Left lobe of liver (tissue), 2 donors: ENCODE data around the gene SNX10. TPM values are rescaled to one million over a fixed set of nuclear protein-coding genes. Genes with fewer than 3 reads are reported as not detected.
"Not testable (repeated sequence)": the region's sequence is repeated elsewhere in the genome, so short reads cannot be mapped to it uniquely, and the experiment has no call there.

Experiments used
- ATAC-seq: fragments of 200-7000 bp; cut with Tn5 transposase; one replicate; pipeline ENCODE4 v1.9.1; 2020; ENCODE audit warnings: mild to moderate bottlenecking, moderate library complexity
- DNase-seq: peaks from one replicate; pipeline ENCODE4 v3.0.0-alpha.2; 2020; ENCODE audit warnings: low spot score
- total RNA-seq: library from RNA; stranded (reverse); gene quantifications from one replicate; pipeline ENCODE4 v1.2.1, GENCODE V29; 2021
- donor health status: DM: no; HTN: no; CAD: no; lungs with moderate emphysema.
- donor health status: DM: no; HTN: yes; CAD: no.

SNX10 gene, protein sequence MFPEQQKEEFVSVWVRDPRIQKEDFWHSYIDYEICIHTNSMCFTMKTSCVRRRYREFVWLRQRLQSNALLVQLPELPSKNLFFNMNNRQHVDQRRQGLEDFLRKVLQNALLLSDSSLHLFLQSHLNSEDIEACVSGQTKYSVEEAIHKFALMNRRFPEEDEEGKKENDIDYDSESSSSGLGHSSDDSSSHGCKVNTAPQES
- 27.4 TPM for total RNA-seq

DNA sequence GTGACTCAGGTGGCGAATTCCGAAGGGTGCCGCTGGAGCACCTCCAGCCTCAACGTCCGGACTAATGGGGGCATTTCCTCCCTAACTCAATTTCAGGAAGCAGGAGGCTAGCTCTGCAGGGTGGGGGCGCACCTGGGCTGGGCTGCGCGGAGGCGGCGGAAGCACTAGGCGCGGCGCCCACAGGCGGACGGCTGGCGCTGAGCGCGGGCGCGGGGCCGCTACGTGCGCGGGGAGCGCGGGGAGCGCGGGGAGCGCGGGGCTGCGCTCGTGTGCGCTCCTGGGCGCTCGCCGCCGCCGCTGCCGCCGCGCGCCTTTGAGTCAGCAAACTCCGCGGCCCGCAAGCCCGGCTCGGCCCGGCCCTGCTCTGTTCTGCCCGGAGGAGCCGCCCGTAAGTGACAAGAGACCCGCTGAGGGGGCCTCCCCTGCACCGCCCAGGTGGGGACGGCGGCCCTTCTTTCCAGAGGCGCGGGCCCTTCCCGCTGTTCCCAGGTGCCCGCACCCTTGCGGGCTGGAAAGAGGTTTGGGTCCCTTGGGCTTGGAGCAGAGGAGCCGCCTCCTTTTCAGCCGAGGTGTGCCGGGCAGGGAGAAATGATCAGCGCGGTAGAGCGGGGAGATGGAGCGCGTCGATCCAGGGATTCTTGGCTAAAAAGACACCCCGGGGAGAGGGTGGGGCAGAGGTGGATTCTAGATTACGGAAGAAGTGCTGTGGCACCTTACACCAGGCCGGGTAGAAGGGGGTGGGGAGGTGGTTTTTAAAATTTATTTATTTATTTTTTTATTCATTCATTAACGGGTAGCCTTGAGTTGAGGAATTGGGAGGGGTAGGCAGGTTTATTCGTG, at the start of gene SNX10:
SNX10 (plus strand) TSS at position 164 of the 840 bp plus-strand sequence. CDS start 54,581 bp downstream, outside the sequence.
- ATAC-seq (peak; percentile 92), DNase-seq (peak; percentile 82)

DNA sequence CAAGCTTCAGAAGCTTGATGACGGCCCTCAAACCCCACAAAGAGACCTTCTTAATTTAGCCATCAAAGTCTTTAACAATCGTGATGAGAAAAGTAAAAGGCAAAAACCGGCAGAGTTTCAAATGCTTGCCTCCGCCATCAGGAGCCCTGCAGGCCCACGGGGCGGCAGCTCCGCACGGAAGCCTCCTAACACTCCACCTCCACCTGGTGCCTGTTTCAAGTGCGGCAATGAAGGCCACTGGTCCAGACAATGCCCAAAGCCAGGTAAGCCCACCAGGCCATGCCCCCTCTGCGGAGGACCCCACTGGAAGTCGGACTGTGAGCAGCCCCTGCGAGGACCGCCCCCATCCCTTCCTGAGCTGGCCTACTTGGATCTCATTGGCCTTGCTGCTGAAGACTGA, 46.5 kb upstream of the SNX10 start:
- ATAC-seq (no peak), DNase-seq (no peak)

DNA sequence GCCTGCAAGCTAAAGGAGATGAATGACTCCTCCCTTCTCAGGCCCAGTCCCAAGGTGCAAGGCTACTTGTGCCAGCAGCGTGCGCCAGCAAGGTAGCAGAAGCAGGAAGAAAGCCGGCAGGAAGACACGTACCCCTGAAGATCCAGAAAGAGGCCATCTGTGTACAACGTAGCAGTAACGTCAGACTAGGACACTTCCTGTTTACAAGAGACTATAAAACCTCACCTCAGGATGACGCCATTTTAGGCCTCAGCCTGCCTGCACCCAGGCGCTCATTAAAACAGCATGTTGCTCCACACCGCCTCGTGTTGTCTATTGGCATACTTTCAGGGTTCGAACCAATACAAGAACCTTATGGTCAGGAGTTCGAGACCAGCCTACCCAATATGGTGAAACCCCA, 41.4 kb upstream of the SNX10 start:
- DNase-seq, result no peak
- ATAC-seq, result no peak

DNA sequence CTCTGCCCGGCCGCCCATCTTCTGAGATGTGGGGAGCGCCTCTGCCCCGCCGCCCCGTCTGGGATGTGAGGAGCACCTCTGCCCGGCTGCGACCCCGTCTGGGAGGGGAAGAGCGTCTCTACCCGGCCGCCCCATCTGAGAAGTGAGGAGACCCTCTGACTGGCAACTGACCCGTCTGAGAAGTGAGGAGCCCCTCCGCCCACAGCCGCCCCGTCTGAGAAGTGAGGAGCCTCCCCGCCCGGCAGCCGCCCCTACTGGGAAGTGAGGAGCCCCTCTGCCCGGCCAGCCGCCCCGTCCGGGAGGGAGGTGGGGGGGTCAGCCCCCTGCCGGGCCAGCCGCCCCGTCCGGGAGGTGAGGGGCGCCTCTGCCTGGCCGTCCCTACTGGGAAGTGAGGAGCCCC, 29.8 kb upstream of the SNX10 start:
- DNase-seq, result not testable (repeated sequence)

DNA sequence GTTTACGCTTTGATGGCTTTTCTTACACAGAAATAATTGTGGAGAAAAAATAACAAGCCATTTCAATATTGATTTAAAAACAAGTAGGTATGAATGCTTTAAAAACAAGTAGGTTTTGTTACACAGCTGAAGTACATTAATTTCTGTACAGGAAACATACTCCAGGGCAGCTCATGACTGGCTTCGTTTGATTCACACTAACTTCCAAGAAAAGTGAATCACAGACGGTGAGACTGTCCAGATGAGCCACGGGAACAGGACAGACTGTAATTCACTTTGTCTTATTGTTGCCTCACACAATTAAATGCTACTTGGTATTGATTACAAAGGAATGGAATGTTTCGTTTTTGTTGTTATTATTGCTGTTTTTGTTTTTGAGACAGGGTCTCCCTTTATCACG, 26.6 kb upstream of the SNX10 start:
- DNase-seq (no peak), ATAC-seq (no peak)

More for the DNA sequence above, 29.8 kb upstream of the SNX10 start:
- not testable (repeated sequence) for ATAC-seq

DNA sequence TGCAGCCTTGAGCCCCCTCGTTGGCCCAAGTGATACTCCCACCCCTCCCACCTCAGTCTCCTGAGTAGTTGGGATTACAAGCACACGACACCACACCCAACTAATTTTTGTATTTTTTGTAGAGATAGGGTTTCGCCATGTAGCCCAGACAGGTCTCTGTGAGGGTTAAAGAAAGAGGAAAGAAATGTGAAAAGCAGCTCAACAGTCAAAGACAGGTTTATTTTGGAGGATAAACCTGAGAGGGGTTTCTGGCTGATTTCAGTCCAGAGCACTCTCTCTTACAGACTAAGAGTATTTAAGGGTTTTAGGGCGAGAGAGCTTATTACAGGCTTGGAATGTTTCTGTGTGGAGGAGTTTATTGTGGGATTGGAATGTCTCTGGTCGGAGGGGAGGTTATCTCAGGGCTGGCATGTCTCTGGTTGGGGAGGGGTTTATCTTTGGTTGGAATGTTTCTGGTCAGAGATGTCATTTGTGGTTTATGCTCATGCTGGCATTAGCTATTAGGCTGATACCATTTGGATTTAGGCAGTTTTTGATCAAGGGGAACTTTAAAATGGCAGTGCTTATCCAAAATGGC, 26.1 kb upstream of the SNX10 start:
- no peak for DNase-seq

DNA sequence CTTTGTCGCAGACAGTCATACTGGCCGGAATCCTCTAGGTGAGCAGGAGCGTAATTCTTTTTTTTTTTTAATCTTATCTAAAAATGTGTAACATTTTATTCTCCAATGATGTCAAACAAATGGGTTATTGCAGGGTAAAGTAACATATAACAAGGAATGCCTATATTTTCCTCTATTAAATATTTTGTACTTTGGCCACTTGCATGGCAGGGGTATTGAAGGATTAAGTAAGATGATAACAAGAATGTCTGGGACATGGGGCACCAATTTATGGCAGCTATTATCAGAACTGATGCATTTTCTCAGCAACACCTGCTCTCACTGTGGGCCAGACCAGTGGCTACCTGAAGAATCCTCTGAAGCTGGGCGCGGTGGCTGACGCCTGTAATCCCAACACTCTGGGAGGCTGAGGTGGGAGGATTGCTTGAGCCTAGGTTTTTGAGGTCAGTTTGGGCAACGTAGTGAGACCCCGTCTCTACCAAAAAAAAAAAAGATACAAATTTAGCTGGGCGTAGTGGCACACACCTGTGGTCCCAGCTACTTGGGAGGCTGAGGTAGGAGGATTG, 24.0 kb upstream of the SNX10 start:
- ATAC-seq (no peak), DNase-seq (no peak)

More for the DNA sequence above, 26.1 kb upstream of the SNX10 start:
- no peak for ATAC-seq

DNA sequence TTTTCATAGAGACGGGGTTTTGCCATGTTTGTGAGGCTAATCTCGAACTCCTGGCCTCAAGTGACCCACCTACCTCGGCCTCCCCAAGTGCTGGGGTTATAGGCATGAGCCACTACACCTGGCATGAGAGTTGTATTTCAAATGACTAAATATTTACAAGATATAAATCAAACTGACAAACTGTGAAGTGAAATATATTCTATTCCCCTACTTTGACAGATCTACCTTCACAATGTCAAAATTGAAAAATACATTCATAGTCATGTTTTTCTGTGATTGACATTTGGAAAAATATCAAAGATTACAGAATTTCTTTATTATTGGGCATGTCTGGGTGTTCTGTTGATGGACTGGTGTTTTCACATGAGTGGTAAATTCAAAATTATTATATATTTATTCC, 16.4 kb upstream of the SNX10 start:
- ATAC-seq, result no peak
- no peak for DNase-seq

DNA sequence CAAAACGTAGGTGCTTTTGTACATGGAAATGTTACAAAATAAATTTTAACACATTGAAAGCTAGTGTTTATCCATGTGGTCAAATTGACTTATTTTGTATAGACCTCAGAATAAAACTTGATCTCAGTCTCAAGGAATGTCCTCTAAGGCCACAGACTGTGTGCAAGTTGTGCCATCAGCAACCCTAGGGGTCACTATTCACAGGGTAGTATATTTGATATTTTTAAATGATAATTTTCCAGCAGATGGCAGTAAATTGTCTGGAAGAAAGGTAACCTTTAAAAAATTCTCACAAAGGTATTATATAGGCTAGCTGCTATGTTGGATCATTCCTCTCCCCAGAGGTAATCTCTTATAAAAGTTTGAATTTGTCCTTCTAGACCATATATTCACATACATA, 12.9 kb upstream of the SNX10 start:
- ATAC-seq (peak; percentile 97), DNase-seq (no peak)

DNA sequence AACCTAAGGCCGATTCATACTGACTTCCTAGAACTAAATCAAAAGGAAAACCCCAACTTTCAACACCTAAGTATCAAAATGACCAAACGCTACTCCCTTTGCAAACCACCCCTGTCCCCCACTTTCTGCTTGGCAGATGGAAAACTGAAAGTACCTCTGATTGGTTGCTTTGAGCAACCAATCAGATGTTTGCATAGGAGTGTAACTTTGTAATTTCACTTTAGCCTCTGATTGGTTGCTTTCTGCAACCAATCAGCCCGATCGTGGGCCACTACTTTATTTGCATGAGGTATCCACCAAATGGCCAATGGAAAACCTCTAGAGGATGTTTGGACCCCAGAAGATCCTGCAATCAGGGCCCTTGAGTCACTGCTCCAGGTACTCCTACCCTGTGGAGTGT, 12.3 kb upstream of the SNX10 start:
- DNase-seq (no peak), ATAC-seq (no peak)

DNA sequence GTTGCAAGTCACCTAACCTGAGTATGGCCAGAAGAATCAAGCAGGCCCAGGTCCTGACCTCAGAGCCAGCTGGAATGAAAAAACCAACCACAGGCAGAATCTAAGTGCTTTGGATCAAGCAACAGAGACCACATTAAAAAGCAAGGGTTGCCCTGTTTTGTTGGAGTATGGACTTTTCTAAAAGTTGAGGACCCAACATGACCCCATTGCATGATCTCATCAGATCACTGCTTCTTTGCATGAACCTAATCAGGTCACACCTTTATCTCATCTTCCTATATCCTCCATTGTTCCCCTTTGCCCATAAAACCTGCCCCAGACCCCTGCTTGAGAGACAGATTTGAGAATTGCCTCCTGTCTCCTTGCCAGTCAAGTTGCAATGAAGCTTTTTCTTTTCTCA, 11.6 kb upstream of the SNX10 start:
- ATAC-seq (no peak), DNase-seq (no peak)

DNA sequence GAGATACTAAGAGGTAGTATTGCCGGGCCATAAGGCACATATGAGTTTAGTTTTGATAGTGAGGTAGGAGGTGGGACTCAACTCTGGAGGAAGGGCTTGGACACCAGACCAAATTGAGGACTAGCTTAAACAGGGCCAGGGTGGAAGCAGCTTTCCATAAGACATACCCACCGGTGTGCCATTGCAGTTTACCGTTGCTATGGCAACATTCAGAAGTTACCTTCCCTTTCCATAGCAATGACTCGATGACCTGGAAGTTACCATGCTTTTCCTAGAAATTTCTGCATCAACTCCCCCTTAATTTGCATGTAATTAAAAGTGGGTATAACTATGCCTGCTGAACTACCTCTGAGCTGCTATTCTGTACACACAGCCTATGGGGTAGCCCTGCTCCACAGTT, 10.9 kb upstream of the SNX10 start:
- ATAC-seq, result no peak
- no peak for DNase-seq

DNA sequence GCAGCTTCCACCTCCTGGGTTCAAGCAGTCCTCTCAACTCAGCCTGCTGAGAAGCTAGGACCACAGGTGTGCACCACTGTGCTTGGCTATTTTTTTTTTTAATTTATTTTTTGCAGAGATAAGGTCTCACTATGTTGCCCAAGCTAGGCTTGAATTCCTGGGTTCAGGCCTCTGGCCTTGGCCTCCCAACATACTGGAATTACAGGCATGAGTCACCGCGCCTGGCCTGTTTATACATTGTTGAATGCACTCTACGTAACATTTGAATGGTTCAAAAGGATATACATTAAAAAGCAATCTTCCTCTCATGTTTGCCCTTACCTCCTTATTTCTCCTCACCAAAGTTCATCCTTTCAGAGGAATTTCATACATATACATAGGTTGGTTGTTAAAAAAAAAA, 7.2 kb upstream of the SNX10 start:
- ATAC-seq (no peak), DNase-seq (no peak)

DNA sequence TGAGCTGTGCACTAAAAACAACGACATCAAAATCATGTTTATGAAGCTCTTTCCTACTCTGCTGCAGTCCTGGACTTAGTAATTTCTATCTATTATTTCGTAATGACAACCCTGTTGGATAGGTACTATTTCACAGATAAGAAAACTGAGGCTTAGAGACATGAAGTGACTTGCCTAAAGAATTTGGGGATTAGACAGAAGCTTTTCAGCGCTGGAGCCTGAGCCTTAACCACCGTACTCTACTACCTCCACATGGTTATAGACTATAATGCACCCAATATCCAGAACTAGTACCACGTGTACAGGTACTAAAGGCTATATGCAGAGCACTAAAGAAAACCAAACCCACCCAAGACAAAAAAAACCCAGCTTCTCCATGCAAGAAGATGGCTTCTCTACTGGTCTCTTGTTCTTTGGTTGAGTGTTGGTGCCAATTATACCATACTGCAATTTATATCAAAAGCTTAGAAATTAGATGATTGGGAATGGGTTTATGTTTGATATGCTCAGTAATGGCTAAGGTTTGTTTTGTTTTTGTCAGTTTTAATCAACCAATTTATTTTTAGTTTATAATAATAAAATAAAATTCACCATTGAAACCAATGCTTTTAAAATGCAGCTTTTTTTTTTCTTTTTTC, 6.5 kb upstream of the SNX10 start:
- no peak for ATAC-seq
- DNase-seq, result no peak

DNA sequence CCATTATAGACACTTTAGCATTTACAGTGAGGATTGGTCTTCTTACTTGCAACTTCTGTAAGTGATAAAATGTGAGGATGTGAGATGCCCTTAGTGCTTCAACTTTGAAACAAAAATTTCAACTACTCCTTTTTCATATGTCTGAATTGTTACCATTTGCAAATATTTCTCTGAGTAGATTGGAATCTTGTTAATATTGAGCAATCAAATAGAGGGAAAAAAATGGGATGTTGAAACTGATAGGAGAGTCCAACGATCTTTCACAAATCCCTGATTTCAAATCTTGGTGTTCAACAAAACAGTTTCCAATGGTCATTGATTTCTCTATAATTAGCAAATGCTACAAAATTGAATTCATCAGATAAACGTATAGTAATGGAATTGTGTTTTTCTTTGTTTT, 5.5 kb upstream of the SNX10 start:
- ATAC-seq (no peak), DNase-seq (no peak)

DNA sequence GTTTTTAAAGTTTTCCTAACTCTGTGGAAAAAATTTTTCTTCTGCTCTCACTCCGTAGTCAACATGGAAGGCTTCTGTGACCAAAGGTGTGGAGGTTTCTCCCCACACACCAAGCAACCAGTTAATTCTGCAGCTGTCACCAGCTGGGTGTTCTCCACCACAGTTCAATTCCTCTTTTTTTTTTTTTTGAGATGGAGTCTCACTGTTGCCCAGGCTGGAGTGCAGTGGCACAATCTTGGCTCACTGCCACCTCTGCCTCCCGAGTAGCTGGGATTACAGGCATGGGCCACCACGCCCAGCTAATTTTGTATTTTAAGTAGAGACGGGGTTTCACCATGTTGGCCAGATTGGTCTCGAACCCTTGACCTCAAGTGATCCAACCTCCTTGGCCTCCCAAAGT, 3.5 kb upstream of the SNX10 start:
- not testable (repeated sequence) for DNase-seq, ATAC-seq

DNA sequence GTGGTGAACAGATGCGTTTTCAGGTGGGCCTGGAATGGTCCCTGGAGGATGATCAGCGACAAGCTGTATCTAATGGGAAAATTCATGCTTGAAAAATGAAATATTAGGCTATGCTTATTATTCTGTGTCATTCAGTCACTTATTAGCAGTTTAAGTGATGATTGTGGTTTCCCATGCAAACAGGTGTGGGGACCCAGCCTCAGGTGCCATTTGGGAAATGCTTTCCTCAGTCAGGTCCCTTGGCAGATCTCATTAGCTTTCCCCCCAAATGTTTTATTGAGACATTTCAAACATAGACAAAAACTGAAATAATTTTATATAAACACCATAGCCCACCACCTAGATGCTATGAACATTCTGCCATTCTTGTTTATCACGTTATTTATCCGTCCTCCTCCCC, 411 bp upstream of the SNX10 start:
- no peak for DNase-seq
- no peak for ATAC-seq

DNA sequence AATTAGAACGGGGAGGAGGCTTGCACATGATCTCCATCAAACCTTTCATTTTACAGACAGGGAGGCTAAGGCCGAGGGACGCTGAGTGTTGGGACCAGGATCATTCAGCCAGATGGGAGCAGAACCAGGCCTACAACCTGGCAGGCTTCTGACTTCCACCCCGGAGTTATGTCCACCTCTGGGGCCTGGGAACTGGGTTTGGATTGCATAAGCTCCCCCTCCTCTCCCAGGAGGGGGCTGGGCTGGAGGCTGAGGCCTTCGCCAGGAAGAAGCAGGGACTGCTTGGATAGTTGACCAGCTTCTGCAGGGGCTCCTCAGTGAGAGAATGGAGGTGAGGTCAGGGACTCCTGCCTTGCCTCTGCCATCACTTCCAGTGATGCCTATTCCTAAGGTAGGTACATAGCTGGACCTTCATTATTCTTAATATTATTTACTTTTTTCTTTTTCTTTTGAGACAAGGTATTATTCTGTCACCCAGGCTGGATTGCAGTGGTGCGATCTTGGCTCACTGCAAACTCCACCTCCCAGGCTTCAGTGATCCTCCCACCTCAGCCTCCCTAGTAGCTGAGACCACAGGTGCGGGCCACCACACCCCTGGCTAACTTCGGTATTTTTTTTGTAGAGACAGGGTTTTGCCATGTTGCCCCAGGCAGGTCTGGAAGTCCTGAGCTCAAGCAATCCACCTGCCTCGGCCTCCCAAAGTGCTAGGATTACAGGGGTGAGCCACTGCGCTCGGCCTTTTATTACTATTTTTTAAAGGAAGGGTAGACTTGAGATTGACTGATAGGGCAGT, 1.3 kb downstream of the SNX10 start:
- DNase-seq (peak; percentile 76), ATAC-seq (peak; percentile 74)

DNA sequence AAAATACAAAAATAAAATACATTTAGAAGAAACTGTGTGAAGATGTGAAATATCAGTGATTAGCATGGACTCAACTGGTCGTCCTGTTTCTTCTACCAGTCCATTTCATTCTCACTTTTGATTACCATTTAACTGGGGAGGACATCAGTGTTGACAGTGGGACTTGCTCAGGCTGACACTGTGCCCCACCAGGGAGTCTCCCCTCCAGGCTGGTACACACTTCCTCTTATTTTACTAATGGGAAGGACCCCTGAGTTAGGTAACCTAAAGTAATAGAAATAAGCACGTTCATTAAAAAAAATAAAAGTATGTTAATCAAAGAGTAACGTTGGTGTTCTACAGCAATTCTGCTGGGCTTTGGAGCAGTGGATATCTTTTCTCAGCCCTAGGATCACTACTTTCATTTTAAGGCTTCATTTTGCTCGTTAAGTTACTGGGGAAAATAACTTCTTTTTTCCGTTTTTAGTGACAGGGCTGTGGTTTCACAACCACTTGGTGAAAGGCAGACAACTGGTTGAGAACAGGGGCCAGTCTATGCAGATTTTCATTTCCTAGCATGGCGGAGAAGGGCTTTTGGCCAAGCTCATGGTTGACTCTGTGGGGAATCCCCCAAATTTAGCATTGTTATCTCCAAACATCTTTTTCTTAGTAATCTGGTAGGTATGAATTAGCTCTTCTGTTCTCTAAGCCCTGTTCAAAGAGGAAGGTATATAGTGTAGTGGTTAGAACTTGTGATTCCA, 2.1 kb downstream of the SNX10 start:
- no peak for DNase-seq
- no peak for ATAC-seq

DNA sequence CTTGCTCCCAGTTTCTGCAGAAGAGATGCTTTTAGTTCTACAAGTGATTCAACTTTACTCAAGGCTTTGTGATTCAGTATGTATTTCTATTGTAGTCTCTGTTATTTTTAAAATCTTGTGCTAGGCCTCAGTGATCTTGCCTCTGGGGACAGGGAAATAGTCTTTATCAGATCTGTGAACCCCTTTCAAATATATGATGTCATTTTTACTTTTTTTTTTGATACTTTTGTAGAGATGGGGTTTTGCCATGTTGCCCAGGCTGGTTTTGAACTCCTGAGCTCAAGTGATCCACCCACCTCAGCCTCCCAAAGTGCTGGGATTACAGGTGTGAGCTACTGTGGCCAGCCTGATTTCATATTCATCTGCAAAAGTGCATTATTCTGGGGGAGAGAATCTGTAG, 3.4 kb downstream of the SNX10 start:
- ATAC-seq (no peak), DNase-seq (no peak)
